Ascending aorta (tissue), 2 donors: Measurements from ENCODE around the gene DDX6. TPM values are rescaled to one million over a fixed set of nuclear protein-coding genes. Genes with fewer than 3 reads are reported as not detected.
A peak's percentile ranks its signal among the peaks of the same experiment; 100 is the strongest.
"Not testable (repeated sequence)": the region's sequence is repeated elsewhere in the genome, so short reads cannot be mapped to it uniquely, and the experiment has no call there.

Experiments
- DNase-seq, 2 donors: peaks; one replicate each; pipeline ENCODE4 v3.0.0-alpha.2; 2019; ENCODE audit warnings: low spot score in 2 of 2
- H3K27ac ChIP-seq, 2 donors: fragments of 200-600 bp; sonication (generic); one replicate each; pipeline ENCODE4 v1.5.1; 2016 to 2017; ENCODE audit warnings: mild to moderate bottlenecking in 1 of 2
- H3K27me3 ChIP-seq: fragments of 200-600 bp; sonication (generic); one replicate; pipeline ENCODE4 v1.5.1; 2017
- H3K36me3 ChIP-seq, 2 donors: fragments of 200-600 bp; sonication (generic); one replicate each; pipeline ENCODE4 v1.5.1; 2016
- H3K4me1 ChIP-seq, 2 donors: fragments of 200-600 bp; sonication (generic); one replicate each; pipeline ENCODE4 v1.5.1; 2016 to 2017; ENCODE audit warnings: mild to moderate bottlenecking in 1 of 2
- H3K4me3 ChIP-seq, 2 donors: fragments of 200-600 bp; sonication (generic); one replicate each; pipeline ENCODE4 v1.5.1; 2016 to 2017; ENCODE audit warnings: mild to moderate bottlenecking in 1 of 2
- H3K9me3 ChIP-seq, 2 donors: fragments of 200-600 bp; sonication (generic); one replicate each; pipeline ENCODE4 v1.5.1; 2016
- intact Hi-C: fragments of 100-400 bp; cut with DNase I; formaldehyde crosslinking; loops from one replicate; pipeline ENCODE4 v1.15.1; 2023
- total RNA-seq: library from RNA; depleted of rRNA; stranded (reverse); fragments of >200 nt; gene quantifications from one replicate; pipeline ENCODE4 v1.1.0, GENCODE V29; 2016
- TF ChIP-seq, protein P1 (sequence below), 3 experiments: fragments of 200-600 bp in 2 of 3; fragments of 450-650 bp in 1 of 3; sonication (generic) in 2 of 3; IDR thresholded peaks; one replicate each; pipeline ENCODE4 v1.5.1; 2016 to 2019; ENCODE audit warnings: antibody characterized with exemption in 3 of 3, mild to moderate bottlenecking in 1 of 3, moderate library complexity in 1 of 3

The DDX6 gene
- total RNA-seq, 1 donor from 2014 or later = 25.9 TPM

DNA sequence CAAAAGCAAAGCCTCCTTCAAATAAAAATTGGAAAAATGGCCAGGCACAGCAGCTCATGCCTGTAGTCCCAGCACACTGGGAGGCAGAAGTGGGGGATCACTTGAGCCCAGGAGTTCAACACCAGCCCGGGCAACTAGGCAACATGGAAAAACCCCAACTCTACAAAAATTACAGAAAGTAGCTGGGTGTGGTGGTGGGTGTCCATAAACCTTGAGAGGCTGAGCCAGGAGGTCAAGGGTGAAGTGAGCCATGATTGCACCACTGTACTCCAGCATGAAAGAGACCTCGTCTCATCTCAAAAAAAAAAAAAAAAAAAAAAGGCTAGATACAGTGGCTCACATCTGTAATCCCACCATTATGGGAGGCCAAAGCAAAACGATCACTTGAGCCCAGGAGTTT is 22.3 kb downstream of the DDX6 start:
- no peaks in the 10 kb centered on the region for H3K27me3 ChIP-seq
- H3K36me3 ChIP-seq = peaks cover 22 to 35% of the 10 kb centered on the region in 2 donors
- intact Hi-C loops = no loop called here
- peak overlapping the region in 1 of 2 donors; percentile 19 for H3K4me3 ChIP-seq
- H3K4me1 ChIP-seq = peaks cover 7 to 56% of the 10 kb centered on the region in 2 donors
- H3K27ac ChIP-seq = peak overlapping the region in 1 of 2 donors; percentile 10
- TF ChIP-seq, protein P1, sequence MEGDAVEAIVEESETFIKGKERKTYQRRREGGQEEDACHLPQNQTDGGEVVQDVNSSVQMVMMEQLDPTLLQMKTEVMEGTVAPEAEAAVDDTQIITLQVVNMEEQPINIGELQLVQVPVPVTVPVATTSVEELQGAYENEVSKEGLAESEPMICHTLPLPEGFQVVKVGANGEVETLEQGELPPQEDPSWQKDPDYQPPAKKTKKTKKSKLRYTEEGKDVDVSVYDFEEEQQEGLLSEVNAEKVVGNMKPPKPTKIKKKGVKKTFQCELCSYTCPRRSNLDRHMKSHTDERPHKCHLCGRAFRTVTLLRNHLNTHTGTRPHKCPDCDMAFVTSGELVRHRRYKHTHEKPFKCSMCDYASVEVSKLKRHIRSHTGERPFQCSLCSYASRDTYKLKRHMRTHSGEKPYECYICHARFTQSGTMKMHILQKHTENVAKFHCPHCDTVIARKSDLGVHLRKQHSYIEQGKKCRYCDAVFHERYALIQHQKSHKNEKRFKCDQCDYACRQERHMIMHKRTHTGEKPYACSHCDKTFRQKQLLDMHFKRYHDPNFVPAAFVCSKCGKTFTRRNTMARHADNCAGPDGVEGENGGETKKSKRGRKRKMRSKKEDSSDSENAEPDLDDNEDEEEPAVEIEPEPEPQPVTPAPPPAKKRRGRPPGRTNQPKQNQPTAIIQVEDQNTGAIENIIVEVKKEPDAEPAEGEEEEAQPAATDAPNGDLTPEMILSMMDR (IDR thresholded peaks at IDR 0.05) = no peak
- DNase-seq = no peak
- H3K9me3 ChIP-seq = no peaks in the 10 kb centered on the region

DNA sequence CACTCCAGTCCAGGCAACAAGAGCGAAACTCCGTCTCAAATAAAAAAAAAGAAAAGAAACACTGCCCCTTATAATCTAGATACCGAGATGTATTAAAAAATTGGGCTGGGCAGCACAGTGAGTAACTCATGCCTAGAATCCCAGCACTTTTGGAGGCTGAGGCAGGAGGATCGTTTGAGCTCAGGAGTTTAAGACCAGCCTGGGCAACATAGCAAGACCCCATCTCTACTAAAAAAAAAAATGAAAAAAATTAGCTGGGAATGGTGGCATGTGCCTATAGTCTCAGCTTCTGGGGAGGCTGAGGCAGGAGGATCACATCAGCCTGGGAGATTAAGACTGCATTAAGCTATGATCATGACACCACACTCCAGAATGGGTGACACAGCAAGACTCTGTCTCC is 24.9 kb downstream of the DDX6 start:
- intact Hi-C loops = no loop called here

DNA sequence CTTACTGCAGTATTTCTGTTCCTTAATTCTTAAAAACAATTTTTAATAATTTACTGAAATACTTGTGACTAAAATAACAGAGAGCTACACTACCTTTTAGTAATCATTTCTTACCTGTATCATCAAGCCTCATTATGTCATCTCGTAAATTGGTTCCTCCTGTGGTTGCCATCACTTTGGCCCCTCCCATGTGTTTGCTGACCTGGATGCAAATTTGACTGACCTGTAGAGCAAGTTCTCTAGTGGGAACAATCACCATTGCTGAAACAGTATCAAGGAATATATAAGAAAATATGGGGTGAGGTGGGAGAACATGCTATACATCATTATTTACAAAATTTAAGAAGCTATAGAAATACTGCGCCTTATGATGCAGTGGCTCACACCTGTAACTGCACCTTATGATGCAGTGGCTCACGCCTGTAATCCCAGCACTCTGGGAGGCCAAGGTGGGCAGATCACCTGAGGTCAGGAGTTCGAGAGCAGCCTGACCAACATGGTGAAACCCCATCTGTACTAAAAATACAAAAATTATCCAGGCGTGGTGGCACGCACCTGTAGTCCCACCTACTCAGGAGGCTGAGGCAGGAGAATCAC is 25.8 kb downstream of the DDX6 start:
- H3K4me3 ChIP-seq, H3K9me3 ChIP-seq, intact Hi-C loops, H3K27ac ChIP-seq, H3K27me3 ChIP-seq, DNase-seq: not testable (repeated sequence)
- H3K36me3 ChIP-seq = peaks cover 54 to 67% of the 10 kb centered on the region in 2 donors
- peaks cover 7 to 25% of the 10 kb centered on the region in 2 donors for H3K4me1 ChIP-seq

More for the DNA sequence above, 24.9 kb downstream of the DDX6 start:
- H3K9me3 ChIP-seq = no peaks in the 10 kb centered on the region
- DNase-seq = no peak
- no peak overlapping the region for H3K27ac ChIP-seq
- peaks cover 7 to 32% of the 10 kb centered on the region in 2 donors for H3K4me1 ChIP-seq
- H3K4me3 ChIP-seq = no peak overlapping the region
- H3K27me3 ChIP-seq = no peaks in the 10 kb centered on the region
- peaks cover 47 to 58% of the 10 kb centered on the region in 2 donors for H3K36me3 ChIP-seq
- TF ChIP-seq, protein P1 (IDR thresholded peaks at IDR 0.05) = no peak

DNA sequence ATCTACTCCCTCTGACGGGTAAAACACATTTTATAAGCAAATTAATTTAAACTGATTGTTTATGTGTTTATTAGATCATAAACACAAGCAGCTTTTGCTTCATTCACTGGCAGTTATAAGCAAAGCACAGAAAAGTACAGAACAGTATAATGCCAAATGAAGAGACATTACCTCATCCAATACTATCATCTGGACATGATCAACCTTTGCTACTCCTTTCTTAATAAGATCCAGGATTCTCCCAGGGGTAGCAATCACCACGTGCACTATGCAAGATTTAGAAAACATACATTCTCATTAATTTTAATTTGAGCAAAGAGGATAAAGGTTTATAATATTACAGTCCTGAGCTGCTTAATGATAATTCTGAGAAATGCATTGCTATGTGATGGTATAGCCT is 27.9 kb downstream of the DDX6 start:
- H3K27ac ChIP-seq = no peak overlapping the region
- peaks cover 70 to 88% of the 10 kb centered on the region in 2 donors for H3K36me3 ChIP-seq
- TF ChIP-seq, protein P1 (IDR thresholded peaks at IDR 0.05) = no peak
- intact Hi-C loops = no loop called here
- no peaks in the 10 kb centered on the region for H3K27me3 ChIP-seq
- DNase-seq = no peak
- no peak overlapping the region for H3K4me3 ChIP-seq
- peaks cover under 1 to 8% of the 10 kb centered on the region in 2 donors for H3K4me1 ChIP-seq
- no peaks in the 10 kb centered on the region for H3K9me3 ChIP-seq

DNA sequence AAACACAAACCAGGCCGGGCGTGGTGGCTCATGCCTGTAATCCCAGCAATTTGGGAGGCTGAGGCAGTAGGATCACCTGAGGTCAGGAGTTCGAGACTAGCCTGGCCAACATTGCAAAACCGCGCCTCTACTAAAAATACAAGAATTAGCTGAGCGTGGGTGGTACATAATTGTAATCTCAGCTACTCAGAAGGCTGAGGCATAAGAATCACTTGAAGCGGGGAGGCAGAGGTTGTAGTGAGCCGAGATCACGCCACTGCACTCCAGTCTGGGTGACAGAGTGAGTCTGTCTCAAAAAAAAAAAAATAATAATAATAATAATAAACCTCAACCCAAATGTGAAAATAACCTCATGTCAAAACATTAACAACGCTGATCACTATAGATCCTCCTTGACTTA is 29.0 kb downstream of the DDX6 start:
- H3K27me3 ChIP-seq, H3K4me1 ChIP-seq, DNase-seq, H3K9me3 ChIP-seq, H3K27ac ChIP-seq, intact Hi-C loops, H3K4me3 ChIP-seq: not testable (repeated sequence)
- H3K36me3 ChIP-seq = peaks cover 78 to 93% of the 10 kb centered on the region in 2 donors

DNA sequence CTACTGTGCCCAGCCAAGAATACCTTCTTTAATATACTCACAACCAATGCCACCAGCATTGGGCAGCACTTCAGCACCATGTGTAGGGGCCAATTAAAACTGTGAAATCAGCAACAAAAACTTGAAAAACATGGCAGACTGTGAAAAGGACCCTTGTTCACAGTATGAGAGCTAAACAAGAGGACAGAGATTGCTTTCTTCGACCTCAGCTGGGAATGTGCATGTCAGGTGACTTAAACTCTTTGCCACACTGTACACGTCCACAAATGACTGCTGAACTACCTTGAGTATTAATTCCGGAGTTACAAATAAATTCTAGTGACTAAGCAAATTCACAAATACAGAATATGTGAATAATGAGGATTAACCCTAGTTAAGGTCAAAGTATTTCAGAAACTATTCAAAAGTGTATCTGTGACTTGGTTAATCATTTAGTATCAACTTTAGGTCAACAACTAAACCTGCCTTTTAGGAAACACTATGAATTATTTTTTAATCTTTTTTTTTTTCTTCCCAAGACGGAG is 33.0 kb downstream of the DDX6 start:
- Histone ChIP-seq H3K27me3 (no peaks in the 10 kb centered on the region), H3K4me3 (no peak overlapping the region), H3K27ac (no peak overlapping the region), H3K36me3 (peaks cover 93 to 98% of the 10 kb centered on the region in 2 donors), H3K9me3 (no peaks in the 10 kb centered on the region), H3K4me1 (no peaks in the 10 kb centered on the region)
- TF ChIP-seq, protein P1 (IDR thresholded peaks at IDR 0.05) = no peak
- no peak for DNase-seq
- intact Hi-C loops = no loop called here
